ENCODE data around the gene SMPD3.

The SMPD3 gene

GRCh38 chr16:68416057-68417046 is 32.0 kb downstream of the SMPD3 start:
- no peak for TF ChIP-seq TAF1 (IDR thresholded peaks at IDR 0.05; ENCODE audit: borderline replicate concordance, insufficient read depth, low read length)
- TF ChIP-seq, protein P1, sequence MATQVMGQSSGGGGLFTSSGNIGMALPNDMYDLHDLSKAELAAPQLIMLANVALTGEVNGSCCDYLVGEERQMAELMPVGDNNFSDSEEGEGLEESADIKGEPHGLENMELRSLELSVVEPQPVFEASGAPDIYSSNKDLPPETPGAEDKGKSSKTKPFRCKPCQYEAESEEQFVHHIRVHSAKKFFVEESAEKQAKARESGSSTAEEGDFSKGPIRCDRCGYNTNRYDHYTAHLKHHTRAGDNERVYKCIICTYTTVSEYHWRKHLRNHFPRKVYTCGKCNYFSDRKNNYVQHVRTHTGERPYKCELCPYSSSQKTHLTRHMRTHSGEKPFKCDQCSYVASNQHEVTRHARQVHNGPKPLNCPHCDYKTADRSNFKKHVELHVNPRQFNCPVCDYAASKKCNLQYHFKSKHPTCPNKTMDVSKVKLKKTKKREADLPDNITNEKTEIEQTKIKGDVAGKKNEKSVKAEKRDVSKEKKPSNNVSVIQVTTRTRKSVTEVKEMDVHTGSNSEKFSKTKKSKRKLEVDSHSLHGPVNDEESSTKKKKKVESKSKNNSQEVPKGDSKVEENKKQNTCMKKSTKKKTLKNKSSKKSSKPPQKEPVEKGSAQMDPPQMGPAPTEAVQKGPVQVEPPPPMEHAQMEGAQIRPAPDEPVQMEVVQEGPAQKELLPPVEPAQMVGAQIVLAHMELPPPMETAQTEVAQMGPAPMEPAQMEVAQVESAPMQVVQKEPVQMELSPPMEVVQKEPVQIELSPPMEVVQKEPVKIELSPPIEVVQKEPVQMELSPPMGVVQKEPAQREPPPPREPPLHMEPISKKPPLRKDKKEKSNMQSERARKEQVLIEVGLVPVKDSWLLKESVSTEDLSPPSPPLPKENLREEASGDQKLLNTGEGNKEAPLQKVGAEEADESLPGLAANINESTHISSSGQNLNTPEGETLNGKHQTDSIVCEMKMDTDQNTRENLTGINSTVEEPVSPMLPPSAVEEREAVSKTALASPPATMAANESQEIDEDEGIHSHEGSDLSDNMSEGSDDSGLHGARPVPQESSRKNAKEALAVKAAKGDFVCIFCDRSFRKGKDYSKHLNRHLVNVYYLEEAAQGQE (IDR thresholded peaks at IDR 0.05; ENCODE audit: insufficient read depth in 1 of 2, low read depth in 2 of 2, low read length in 2 of 2): no peak
- no peak for TF ChIP-seq POLR2AphosphoS5 (IDR thresholded peaks at IDR 0.05; ENCODE audit: low read depth, low read length)
- no peak for TF ChIP-seq FOXP2 (optimal IDR thresholded peaks at IDR 0.05; ENCODE audit: borderline replicate concordance, extremely low read depth, extremely low read length, insufficient read depth)
- TF ChIP-seq SIN3A (IDR thresholded peaks at IDR 0.05; ENCODE audit: borderline replicate concordance, insufficient read depth, low read length): no peak

GRCh38 chr16:68414581-68414980 is 33.7 kb downstream of the SMPD3 start:
- TF ChIP-seq POLR2AphosphoS5 (IDR thresholded peaks at IDR 0.05; ENCODE audit: low read depth, low read length): no peak
- no peak for TF ChIP-seq TAF1 (IDR thresholded peaks at IDR 0.05; ENCODE audit: borderline replicate concordance, insufficient read depth, low read length)
- no peak for TF ChIP-seq SIN3A (IDR thresholded peaks at IDR 0.05; ENCODE audit: borderline replicate concordance, insufficient read depth, low read length)
- TF ChIP-seq, protein P1 (IDR thresholded peaks at IDR 0.05; ENCODE audit: insufficient read depth in 1 of 2, low read depth in 2 of 2, low read length in 2 of 2): no peak

GRCh38 chr16:68412061-68412460 is 36.2 kb downstream of the SMPD3 start:
- no peak for TF ChIP-seq TAF1 (IDR thresholded peaks at IDR 0.05; ENCODE audit: borderline replicate concordance, insufficient read depth, low read length)
- TF ChIP-seq FOXP2 (optimal IDR thresholded peaks at IDR 0.05; ENCODE audit: borderline replicate concordance, extremely low read depth, extremely low read length, insufficient read depth): no peak
- no peak for TF ChIP-seq SIN3A (IDR thresholded peaks at IDR 0.05; ENCODE audit: borderline replicate concordance, insufficient read depth, low read length)
- no peak for TF ChIP-seq POLR2AphosphoS5 (IDR thresholded peaks at IDR 0.05; ENCODE audit: low read depth, low read length)

- TF ChIP-seq SIN3A (IDR thresholded peaks at IDR 0.05; ENCODE audit: borderline replicate concordance, insufficient read depth, low read length) (no peak), FOXP2 (optimal IDR thresholded peaks at IDR 0.05; ENCODE audit: borderline replicate concordance, extremely low read depth, extremely low read length, insufficient read depth) (no peak), TAF1 (IDR thresholded peaks at IDR 0.05; ENCODE audit: borderline replicate concordance, insufficient read depth, low read length) (no peak), POLR2AphosphoS5 (IDR thresholded peaks at IDR 0.05; ENCODE audit: low read depth, low read length) (no peak)
- TF ChIP-seq, protein P1 (IDR thresholded peaks at IDR 0.05; ENCODE audit: insufficient read depth in 1 of 2, low read depth in 2 of 2, low read length in 2 of 2): no peak
Observed at GRCh38 chr16:68411086-68411485, 37.2 kb downstream of the SMPD3 start.

DNA sequence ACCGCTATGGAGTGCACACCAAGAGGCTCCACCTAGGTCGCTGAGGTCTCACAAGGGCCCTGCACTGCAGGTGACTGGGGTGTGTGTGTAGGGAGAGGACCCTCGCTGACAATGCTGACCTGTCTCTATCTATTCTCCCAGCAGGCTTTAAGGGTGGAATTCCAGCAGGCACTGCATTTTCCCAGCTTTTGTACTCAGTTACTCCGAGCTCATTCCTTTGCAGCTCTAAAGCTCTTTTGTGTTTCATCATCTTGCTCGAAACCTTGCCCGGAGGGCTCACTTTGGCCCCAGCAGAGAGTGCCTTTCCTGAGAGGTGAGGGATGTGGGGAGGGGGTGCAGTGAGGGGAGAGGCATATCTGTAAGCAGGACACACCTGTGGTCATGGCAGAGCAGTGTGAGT is 39.3 kb downstream of the SMPD3 start:
- TF ChIP-seq, protein P1 (IDR thresholded peaks at IDR 0.05; ENCODE audit: insufficient read depth in 1 of 2, low read depth in 2 of 2, low read length in 2 of 2): no peak
- TF ChIP-seq TAF1 (IDR thresholded peaks at IDR 0.05; ENCODE audit: borderline replicate concordance, insufficient read depth, low read length): no peak
- TF ChIP-seq SIN3A (IDR thresholded peaks at IDR 0.05; ENCODE audit: borderline replicate concordance, insufficient read depth, low read length): no peak
- TF ChIP-seq POLR2AphosphoS5 (IDR thresholded peaks at IDR 0.05; ENCODE audit: low read depth, low read length): no peak
- no peak for TF ChIP-seq FOXP2 (optimal IDR thresholded peaks at IDR 0.05; ENCODE audit: borderline replicate concordance, extremely low read depth, extremely low read length, insufficient read depth)
